ENCODE data around the gene MAPT.
"Not testable (repeated sequence)": the region's sequence is repeated elsewhere in the genome, so short reads cannot be mapped to it uniquely, and the experiment has no call there.

MAPT gene

DNA sequence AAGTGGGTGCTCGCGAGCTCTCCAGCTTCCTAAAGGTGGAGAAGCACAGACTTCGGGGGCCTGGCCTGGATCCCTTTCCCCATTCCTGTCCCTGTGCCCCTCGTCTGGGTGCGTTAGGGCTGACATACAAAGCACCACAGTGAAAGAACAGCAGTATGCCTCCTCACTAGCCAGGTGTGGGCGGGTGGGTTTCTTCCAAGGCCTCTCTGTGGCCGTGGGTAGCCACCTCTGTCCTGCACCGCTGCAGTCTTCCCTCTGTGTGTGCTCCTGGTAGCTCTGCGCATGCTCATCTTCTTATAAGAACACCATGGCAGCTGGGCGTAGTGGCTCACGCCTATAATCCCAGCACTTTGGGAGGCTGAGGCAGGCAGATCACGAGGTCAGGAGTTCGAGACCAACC, 102.8 kb downstream of the MAPT start:
- no peak for DNase-seq

DNA sequence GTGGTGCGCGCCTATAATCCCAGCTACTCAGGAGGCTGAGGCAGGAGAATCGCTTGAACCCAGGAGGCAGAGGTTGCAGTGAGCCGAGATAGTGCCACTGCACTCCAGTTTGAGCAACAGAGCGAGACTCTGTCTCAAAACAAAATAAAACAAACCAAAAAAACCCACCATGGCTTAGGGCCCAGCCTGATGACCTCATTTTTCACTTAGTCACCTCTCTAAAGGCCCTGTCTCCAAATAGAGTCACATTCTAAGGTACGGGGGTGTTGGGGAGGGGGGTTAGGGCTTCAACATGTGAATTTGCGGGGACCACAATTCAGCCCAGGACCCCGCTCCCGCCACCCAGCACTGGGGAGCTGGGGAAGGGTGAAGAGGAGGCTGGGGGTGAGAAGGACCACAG, 103.3 kb downstream of the MAPT start:
- no peak for DNase-seq

DNA sequence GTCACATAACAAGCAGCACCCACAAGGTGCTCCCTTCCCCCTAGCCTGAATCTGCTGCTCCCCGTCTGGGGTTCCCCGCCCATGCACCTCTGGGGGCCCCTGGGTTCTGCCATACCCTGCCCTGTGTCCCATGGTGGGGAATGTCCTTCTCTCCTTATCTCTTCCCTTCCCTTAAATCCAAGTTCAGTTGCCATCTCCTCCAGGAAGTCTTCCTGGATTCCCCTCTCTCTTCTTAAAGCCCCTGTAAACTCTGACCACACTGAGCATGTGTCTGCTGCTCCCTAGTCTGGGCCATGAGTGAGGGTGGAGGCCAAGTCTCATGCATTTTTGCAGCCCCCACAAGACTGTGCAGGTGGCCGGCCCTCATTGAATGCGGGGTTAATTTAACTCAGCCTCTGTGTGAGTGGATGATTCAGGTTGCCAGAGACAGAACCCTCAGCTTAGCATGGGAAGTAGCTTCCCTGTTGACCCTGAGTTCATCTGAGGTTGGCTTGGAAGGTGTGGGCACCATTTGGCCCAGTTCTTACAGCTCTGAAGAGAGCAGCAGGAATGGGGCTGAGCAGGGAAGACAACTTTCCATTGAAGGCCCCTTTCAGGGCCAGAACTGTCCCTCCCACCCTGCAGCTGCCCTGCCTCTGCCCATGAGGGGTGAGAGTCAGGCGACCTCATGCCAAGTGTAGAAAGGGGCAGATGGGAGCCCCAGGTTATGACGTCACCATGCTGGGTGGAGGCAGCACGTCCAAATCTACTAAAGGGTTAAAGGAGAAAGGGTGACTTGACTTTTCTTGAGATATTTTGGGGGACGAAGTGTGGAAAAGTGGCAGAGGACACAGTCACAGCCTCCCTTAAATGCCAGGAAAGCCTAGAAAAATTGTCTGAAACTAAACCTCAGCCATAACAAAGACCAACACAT, 104.9 kb downstream of the MAPT start, which contains the start of gene STH:
Gene STH (plus strand): TSS at position 264 of the 913 bp plus-strand sequence. CDS start 30 bp downstream, at position 294.
- DNase-seq, result no peak

DNA sequence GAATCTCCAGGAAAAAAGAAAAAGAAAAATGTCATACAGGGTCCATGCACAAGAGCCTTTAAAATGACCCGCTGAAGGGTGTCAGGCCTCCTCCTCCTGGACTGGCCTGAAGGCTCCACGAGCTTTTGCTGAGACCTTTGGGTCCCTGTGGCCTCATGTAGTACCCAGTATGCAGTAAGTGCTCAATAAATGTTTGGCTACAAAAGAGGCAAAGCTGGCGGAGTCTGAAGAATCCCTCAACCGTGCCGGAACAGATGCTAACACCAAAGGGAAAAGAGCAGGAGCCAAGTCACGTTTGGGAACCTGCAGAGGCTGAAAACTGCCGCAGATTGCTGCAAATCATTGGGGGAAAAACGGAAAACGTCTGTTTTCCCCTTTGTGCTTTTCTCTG, 105.5 kb downstream of the MAPT start:
- DNase-seq, result no peak

DNA sequence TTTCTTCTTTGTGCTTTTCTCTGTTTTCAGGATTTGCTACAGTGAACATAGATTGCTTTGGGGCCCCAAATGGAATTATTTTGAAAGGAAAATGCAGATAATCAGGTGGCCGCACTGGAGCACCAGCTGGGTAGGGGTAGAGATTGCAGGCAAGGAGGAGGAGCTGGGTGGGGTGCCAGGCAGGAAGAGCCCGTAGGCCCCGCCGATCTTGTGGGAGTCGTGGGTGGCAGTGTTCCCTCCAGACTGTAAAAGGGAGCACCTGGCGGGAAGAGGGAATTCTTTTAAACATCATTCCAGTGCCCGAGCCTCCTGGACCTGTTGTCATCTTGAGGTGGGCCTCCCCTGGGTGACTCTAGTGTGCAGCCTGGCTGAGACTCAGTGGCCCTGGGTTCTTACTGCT, 105.9 kb downstream of the MAPT start:
- DNase-seq, result no peak

DNA sequence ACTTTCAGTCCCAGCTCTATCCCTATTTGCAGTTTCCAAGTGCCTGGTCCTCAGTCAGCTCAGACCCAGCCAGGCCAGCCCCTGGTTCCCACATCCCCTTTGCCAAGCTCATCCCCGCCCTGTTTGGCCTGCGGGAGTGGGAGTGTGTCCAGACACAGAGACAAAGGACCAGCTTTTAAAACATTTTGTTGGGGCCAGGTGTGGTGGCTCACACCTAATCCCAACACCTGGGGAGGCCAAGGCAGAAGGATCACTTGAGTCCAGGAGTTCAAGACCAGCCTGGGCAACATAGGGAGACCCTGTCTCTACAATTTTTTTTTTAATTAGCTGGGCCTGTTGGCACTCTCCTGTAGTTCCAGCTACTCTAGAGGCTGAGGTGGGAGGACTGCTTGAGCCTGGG, 106.4 kb downstream of the MAPT start:
- no peak for DNase-seq

DNA sequence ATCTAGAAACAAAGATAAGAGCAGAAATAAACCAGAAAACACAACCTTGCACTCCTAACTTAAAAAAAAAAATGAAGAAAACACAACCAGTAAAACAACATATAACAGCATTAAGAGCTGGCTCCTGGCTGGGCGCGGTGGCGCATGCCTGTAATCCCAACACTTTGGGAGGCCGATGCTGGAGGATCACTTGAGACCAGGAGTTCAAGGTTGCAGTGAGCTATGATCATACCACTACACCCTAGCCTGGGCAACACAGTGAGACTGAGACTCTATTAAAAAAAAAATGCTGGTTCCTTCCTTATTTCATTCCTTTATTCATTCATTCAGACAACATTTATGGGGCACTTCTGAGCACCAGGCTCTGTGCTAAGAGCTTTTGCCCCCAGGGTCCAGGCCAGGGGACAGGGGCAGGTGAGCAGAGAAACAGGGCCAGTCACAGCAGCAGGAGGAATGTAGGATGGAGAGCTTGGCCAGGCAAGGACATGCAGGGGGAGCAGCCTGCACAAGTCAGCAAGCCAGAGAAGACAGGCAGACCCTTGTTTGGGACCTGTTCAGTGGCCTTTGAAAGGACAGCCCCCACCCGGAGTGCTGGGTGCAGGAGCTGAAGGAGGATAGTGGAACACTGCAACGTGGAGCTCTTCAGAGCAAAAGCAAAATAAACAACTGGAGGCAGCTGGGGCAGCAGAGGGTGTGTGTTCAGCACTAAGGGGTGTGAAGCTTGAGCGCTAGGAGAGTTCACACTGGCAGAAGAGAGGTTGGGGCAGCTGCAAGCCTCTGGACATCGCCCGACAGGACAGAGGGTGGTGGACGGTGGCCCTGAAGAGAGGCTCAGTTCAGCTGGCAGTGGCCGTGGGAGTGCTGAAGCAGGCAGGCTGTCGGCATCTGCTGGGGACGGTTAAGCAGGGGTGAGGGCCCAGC, 107.3 kb downstream of the MAPT start:
- DNase-seq, result no peak

DNA sequence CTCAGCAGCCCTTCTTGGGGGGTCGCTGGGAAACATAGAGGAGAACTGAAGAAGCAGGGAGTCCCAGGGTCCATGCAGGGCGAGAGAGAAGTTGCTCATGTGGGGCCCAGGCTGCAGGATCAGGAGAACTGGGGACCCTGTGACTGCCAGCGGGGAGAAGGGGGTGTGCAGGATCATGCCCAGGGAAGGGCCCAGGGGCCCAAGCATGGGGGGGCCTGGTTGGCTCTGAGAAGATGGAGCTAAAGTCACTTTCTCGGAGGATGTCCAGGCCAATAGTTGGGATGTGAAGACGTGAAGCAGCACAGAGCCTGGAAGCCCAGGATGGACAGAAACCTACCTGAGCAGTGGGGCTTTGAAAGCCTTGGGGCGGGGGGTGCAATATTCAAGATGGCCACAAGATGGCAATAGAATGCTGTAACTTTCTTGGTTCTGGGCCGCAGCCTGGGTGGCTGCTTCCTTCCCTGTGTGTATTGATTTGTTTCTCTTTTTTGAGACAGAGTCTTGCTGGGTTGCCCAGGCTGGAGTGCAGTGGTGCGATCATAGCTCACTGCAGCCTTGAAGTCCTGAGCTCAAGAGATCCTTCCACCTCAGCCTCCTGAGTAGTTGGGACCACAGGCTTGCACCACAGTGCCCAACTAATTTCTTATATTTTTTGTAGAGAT, 108.1 kb downstream of the MAPT start:
- DNase-seq, result peak; percentile 86

DNA sequence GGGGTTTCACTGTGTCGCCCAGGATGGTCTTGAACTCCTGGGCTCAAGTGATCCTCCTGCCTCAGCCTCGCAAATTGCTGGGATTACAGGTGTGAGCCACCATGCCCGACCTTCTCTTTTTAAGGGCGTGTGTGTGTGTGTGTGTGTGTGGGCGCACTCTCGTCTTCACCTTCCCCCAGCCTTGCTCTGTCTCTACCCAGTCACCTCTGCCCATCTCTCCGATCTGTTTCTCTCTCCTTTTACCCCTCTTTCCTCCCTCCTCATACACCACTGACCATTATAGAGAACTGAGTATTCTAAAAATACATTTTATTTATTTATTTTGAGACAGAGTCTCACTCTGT, 108.6 kb downstream of the MAPT start:
- no peak for DNase-seq

DNA sequence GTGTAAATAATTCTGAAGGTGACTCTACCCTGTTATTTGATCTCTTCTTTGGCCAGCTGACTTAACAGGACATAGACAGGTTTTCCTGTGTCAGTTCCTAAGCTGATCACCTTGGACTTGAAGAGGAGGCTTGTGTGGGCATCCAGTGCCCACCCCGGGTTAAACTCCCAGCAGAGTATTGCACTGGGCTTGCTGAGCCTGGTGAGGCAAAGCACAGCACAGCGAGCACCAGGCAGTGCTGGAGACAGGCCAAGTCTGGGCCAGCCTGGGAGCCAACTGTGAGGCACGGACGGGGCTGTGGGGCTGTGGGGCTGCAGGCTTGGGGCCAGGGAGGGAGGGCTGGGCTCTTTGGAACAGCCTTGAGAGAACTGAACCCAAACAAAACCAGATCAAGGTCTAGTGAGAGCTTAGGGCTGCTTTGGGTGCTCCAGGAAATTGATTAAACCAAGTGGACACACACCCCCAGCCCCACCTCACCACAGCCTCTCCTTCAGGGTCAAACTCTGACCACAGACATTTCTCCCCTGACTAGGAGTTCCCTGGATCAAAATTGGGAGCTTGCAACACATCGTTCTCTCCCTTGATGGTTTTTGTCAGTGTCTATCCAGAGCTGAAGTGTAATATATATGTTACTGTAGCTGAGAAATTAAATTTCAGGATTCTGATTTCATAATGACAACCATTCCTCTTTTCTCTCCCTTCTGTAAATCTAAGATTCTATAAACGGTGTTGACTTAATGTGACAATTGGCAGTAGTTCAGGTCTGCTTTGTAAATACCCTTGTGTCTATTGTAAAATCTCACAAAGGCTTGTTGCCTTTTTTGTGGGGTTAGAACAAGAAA, 109.8 kb downstream of the MAPT start:
- DNase-seq, result peak; percentile 29

DNA sequence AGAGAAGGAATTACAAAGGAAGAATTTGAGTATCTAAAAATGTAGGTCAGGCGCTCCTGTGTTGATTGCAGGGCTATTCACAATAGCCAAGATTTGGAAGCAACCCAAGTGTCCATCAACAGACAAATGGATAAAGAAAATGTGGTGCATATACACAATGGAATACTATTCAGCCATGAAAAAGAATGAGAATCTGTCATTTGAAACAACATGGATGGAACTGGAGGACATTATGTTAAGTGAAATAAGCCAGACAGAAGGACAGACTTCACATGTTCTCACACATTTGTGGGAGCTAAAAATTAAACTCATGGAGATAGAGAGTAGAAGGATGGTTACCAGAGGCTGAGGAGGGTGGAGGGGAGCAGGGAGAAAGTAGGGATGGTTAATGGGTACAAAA, 111.7 kb downstream of the MAPT start:
- DNase-seq, result not testable (repeated sequence)

DNA sequence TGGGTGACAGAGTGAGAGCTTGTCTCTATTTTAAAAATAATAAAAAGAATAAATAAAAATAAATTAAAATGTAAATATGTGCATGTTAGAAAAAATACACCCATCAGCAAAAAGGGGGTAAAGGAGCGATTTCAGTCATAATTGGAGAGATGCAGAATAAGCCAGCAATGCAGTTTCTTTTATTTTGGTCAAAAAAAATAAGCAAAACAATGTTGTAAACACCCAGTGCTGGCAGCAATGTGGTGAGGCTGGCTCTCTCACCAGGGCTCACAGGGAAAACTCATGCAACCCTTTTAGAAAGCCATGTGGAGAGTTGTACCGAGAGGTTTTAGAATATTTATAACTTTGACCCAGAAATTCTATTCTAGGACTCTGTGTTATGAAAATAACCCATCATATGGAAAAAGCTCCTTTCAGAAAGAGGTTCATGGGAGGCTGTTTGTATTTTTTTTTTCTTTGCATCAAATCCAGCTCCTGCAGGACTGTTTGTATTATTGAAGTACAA, 113.2 kb downstream of the MAPT start:
- DNase-seq, result no peak

DNA sequence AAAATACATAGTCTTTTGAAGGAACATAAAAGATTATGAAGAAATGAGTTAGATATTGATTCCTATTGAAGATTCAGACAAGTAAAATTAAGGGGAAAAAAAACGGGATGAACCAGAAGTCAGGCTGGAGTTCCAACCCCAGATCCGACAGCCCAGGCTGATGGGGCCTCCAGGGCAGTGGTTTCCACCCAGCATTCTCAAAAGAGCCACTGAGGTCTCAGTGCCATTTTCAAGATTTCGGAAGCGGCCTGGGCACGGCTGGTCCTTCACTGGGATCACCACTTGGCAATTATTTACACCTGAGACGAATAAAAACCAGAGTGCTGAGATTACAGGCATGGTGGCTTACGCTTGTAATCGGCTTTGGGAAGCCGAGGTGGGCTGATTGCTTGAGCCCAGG, 114.2 kb downstream of the MAPT start:
- DNase-seq, result peak; percentile 63

DNA sequence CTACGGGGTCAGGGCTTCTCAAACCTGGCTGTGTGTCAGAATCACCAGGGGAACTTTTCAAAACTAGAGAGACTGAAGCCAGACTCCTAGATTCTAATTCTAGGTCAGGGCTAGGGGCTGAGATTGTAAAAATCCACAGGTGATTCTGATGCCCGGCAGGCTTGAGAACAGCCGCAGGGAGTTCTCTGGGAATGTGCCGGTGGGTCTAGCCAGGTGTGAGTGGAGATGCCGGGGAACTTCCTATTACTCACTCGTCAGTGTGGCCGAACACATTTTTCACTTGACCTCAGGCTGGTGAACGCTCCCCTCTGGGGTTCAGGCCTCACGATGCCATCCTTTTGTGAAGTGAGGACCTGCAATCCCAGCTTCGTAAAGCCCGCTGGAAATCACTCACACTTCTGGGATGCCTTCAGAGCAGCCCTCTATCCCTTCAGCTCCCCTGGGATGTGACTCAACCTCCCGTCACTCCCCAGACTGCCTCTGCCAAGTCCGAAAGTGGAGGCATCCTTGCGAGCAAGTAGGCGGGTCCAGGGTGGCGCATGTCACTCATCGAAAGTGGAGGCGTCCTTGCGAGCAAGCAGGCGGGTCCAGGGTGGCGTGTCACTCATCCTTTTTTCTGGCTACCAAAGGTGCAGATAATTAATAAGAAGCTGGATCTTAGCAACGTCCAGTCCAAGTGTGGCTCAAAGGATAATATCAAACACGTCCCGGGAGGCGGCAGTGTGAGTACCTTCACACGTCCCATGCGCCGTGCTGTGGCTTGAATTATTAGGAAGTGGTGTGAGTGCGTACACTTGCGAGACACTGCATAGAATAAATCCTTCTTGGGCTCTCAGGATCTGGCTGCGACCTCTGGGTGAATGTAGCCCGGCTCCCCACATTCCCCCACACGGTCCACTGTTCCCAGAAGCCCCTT, 115.6 kb downstream of the MAPT start:
- no peak for DNase-seq

DNA sequence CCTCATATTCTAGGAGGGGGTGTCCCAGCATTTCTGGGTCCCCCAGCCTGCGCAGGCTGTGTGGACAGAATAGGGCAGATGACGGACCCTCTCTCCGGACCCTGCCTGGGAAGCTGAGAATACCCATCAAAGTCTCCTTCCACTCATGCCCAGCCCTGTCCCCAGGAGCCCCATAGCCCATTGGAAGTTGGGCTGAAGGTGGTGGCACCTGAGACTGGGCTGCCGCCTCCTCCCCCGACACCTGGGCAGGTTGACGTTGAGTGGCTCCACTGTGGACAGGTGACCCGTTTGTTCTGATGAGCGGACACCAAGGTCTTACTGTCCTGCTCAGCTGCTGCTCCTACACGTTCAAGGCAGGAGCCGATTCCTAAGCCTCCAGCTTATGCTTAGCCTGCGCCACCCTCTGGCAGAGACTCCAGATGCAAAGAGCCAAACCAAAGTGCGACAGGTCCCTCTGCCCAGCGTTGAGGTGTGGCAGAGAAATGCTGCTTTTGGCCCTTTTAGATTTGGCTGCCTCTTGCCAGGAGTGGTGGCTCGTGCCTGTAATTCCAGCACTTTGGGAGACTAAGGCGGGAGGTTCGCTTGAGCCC, 116.3 kb downstream of the MAPT start:
- peak; percentile 53 for DNase-seq

DNA sequence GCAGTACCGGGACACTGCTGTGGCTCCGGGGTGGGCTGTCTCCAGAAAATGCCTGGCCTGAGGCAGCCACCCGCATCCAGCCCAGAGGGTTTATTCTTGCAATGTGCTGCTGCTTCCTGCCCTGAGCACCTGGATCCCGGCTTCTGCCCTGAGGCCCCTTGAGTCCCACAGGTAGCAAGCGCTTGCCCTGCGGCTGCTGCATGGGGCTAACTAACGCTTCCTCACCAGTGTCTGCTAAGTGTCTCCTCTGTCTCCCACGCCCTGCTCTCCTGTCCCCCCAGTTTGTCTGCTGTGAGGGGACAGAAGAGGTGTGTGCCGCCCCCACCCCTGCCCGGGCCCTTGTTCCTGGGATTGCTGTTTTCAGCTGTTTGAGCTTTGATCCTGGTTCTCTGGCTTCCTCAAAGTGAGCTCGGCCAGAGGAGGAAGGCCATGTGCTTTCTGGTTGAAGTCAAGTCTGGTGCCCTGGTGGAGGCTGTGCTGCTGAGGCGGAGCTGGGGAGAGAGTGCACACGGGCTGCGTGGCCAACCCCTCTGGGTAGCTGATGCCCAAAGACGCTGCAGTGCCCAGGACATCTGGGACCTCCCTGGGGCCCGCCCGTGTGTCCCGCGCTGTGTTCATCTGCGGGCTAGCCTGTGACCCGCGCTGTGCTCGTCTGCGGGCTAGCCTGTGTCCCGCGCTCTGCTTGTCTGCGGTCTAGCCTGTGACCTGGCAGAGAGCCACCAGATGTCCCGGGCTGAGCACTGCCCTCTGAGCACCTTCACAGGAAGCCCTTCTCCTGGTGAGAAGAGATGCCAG, 117.6 kb downstream of the MAPT start:
- no peak for DNase-seq

DNA sequence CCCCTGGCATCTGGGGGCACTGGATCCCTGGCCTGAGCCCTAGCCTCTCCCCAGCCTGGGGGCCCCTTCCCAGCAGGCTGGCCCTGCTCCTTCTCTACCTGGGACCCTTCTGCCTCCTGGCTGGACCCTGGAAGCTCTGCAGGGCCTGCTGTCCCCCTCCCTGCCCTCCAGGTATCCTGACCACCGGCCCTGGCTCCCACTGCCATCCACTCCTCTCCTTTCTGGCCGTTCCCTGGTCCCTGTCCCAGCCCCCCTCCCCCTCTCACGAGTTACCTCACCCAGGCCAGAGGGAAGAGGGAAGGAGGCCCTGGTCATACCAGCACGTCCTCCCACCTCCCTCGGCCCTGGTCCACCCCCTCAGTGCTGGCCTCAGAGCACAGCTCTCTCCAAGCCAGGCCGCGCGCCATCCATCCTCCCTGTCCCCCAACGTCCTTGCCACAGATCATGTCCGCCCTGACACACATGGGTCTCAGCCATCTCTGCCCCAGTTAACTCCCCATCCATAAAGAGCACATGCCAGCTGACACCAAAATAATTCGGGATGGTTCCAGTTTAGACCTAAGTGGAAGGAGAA, 118.2 kb downstream of the MAPT start:
- DNase-seq, result no peak

DNA sequence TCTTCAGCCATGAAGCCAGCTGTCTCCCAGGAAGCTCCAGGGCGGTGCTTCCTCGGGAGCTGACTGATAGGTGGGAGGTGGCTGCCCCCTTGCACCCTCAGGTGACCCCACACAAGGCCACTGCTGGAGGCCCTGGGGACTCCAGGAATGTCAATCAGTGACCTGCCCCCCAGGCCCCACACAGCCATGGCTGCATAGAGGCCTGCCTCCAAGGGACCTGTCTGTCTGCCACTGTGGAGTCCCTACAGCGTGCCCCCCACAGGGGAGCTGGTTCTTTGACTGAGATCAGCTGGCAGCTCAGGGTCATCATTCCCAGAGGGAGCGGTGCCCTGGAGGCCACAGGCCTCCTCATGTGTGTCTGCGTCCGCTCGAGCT, 118.8 kb downstream of the MAPT start:
- DNase-seq, result no peak

DNA sequence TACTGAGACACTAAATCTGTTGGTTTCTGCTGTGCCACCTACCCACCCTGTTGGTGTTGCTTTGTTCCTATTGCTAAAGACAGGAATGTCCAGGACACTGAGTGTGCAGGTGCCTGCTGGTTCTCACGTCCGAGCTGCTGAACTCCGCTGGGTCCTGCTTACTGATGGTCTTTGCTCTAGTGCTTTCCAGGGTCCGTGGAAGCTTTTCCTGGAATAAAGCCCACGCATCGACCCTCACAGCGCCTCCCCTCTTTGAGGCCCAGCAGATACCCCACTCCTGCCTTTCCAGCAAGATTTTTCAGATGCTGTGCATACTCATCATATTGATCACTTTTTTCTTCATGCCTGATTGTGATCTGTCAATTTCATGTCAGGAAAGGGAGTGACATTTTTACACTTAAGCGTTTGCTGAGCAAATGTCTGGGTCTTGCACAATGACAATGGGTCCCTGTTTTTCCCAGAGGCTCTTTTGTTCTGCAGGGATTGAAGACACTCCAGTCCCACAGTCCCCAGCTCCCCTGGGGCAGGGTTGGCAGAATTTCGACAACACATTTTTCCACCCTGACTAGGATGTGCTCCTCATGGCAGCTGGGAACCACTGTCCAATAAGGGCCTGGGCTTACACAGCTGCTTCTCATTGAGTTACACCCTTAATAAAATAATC, 119.3 kb downstream of the MAPT start:
- DNase-seq, result peak; percentile 69

Data from NCI-H82 (cell line).